Panc1 (cell line): Measurements from ENCODE around the gene KLRD1.

Experiments used
- CTCF ChIP-seq: fragments of 450-650 bp; IDR thresholded peaks from 2 replicates; pipeline ENCODE4 v1.5.1; 2017; ENCODE audit warnings: mild to moderate bottlenecking
- POLR2AphosphoS5 ChIP-seq: IDR thresholded peaks from 2 replicates; pipeline ENCODE4 v1.6.1; 2012; ENCODE audit warnings: mild to moderate bottlenecking, low read depth, low read length, moderate library complexity
- REST ChIP-seq, 2 experiments: IDR thresholded peaks; 2 replicates each; pipeline ENCODE4 v1.6.1; 2011 to 2012; ENCODE audit warnings: low read depth in 2 of 2, control low read depth in 1 of 2, low read length in 1 of 2, mild to moderate bottlenecking in 1 of 2, moderate library complexity in 1 of 2; ENCODE audit not compliant: insufficient read depth in 1 of 2
- TCF7L2 ChIP-seq: IDR thresholded peaks from 2 replicates; pipeline ENCODE4 v1.6.1; 2011; ENCODE audit warnings: mild to moderate bottlenecking, low read depth, low read length, inconsistent platforms

DNA sequence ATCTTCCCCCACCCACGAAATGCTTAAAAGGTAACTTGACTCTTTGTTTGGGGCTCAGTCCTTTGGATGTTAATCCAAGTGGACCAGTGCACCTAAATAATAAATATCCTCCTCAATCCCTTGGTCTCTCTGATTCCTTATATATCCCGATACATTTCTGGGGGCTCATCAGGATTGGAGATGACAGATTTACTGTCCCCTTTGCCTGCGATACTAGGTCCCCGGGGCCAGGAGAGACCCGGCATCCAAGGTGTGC, 55.9 kb downstream of the KLRD1 start:
- TF ChIP-seq CTCF, result no peak
- no peak for TF ChIP-seq POLR2AphosphoS5
- TF ChIP-seq REST (IDR thresholded peaks at IDR 0.05; ENCODE audit: insufficient read depth in 1 of 2, low read depth in 2 of 2, low read length in 1 of 2), result no peak
- no peak for TF ChIP-seq TCF7L2
